Mesenchymal stem cell (in vitro differentiated cells and primary cell): ENCODE data around the gene RGS7.

Experiments
- DNase-seq: peaks from one replicate; pipeline ENCODE4 v3.0.0-alpha.2; 2013
- H2AFZ ChIP-seq: one replicate; pipeline ENCODE4 v1.6.1; 2013; ENCODE audit warnings: low read depth, mild to moderate bottlenecking, control low read depth, inconsistent platforms, low read length, moderate library complexity
- H2AK5ac ChIP-seq: 2 replicates; pipeline ENCODE4 v1.6.1; 2013; ENCODE audit warnings: low read length, moderate library complexity, mild to moderate bottlenecking, inconsistent platforms; ENCODE audit not compliant: severe bottlenecking
- H2BK120ac ChIP-seq: one replicate; pipeline ENCODE4 v1.6.1; 2013; ENCODE audit warnings: low read depth, mild to moderate bottlenecking, inconsistent platforms, low read length, moderate library complexity
- H2BK12ac ChIP-seq, 2 experiments: one replicate each; pipeline ENCODE4 v1.6.1; 2013; ENCODE audit warnings: inconsistent platforms in 2 of 2, low read length in 2 of 2, mild to moderate bottlenecking in 2 of 2, moderate library complexity in 2 of 2, control low read depth in 1 of 2
- H2BK15ac ChIP-seq: one replicate; pipeline ENCODE4 v1.6.1; 2013; ENCODE audit warnings: mild to moderate bottlenecking, low read depth, inconsistent platforms; ENCODE audit not compliant: poor library complexity, severe bottlenecking
- H2BK5ac ChIP-seq: 2 replicates; pipeline ENCODE4 v1.6.1; 2013; ENCODE audit warnings: low read depth, mild to moderate bottlenecking, low read length, control low read depth, inconsistent platforms; ENCODE audit not compliant: poor library complexity, severe bottlenecking
- H3K14ac ChIP-seq, 2 experiments: one replicate each; pipeline ENCODE4 v1.6.1; 2013; ENCODE audit warnings: inconsistent platforms in 2 of 2, low read length in 2 of 2, control low read depth in 1 of 2, mild to moderate bottlenecking in 1 of 2, moderate library complexity in 1 of 2
- H3K18ac ChIP-seq, 2 experiments: one replicate each; pipeline ENCODE4 v1.6.1; 2013; ENCODE audit warnings: inconsistent platforms in 2 of 2, low read length in 2 of 2, control low read depth in 1 of 2, low read depth in 1 of 2, mild to moderate bottlenecking in 1 of 2
- H3K23ac ChIP-seq, 2 experiments: one replicate each; pipeline ENCODE4 v1.6.1; 2013; ENCODE audit warnings: inconsistent platforms in 2 of 2, low read length in 2 of 2, mild to moderate bottlenecking in 2 of 2, moderate library complexity in 2 of 2, control low read depth in 1 of 2
- H3K27ac ChIP-seq: 2 replicates; pipeline ENCODE4 v1.5.1; 2013; ENCODE audit warnings: mild to moderate bottlenecking, moderate library complexity, low read length, control low read depth, inconsistent platforms; ENCODE audit not compliant: poor library complexity, severe bottlenecking
- H3K27me3 ChIP-seq, 2 experiments: 2 replicates each; pipeline versions ENCODE4 v1.6.1 to v1.7.0; 2013; ENCODE audit warnings: low read length in 2 of 2, mild to moderate bottlenecking in 2 of 2, moderate library complexity in 2 of 2, control low read depth in 1 of 2, inconsistent platforms in 1 of 2; ENCODE audit not compliant: control insufficient read depth in 1 of 2, insufficient read depth in 1 of 2
- H3K36me3 ChIP-seq, 2 experiments: 2 replicates each; pipeline versions ENCODE4 v1.6.1 to v1.7.0; 2013; ENCODE audit warnings: low read length in 2 of 2, control low read depth in 1 of 2, inconsistent platforms in 1 of 2, low read depth in 1 of 2, mild to moderate bottlenecking in 1 of 2; ENCODE audit not compliant: insufficient read depth in 2 of 2, control insufficient read depth in 1 of 2
- H3K4ac ChIP-seq, 2 experiments: one replicate each; pipeline ENCODE4 v1.6.1; 2013; ENCODE audit warnings: inconsistent platforms in 2 of 2, low read length in 2 of 2, mild to moderate bottlenecking in 2 of 2, moderate library complexity in 2 of 2, control low read depth in 1 of 2, low read depth in 1 of 2
- H3K4me1 ChIP-seq: 2 replicates; pipeline ENCODE4 v1.6.1; 2013; ENCODE audit warnings: low read depth, low read length, control low read depth; ENCODE audit not compliant: control insufficient read depth, insufficient read depth
- H3K4me2 ChIP-seq: 2 replicates; pipeline ENCODE4 v1.6.1; 2013; ENCODE audit warnings: low read length, mild to moderate bottlenecking, inconsistent platforms; ENCODE audit not compliant: poor library complexity, severe bottlenecking
- H3K4me3 ChIP-seq, 2 experiments: 2 replicates each; pipeline versions ENCODE4 v1.5.1 to v1.7.0; 2013; ENCODE audit warnings: low read length in 2 of 2, mild to moderate bottlenecking in 2 of 2, control low read depth in 1 of 2, low read depth in 1 of 2; ENCODE audit not compliant: insufficient read depth in 1 of 2
- H3K79me1 ChIP-seq: replicated peaks from 2 replicates; pipeline ENCODE4 v1.6.1; 2013; ENCODE audit warnings: mild to moderate bottlenecking, control low read depth, low read length, inconsistent platforms; ENCODE audit not compliant: poor library complexity, severe bottlenecking
- H3K9ac ChIP-seq: 2 replicates; pipeline ENCODE4 v1.7.0; 2013; ENCODE audit warnings: mild to moderate bottlenecking, low read length, moderate library complexity
- H3K9me3 ChIP-seq: 2 replicates; pipeline ENCODE4 v1.7.0; 2013; ENCODE audit warnings: mild to moderate bottlenecking, low read length; ENCODE audit not compliant: control insufficient read depth
- H4K8ac ChIP-seq: one replicate; pipeline ENCODE4 v1.6.1; 2013; ENCODE audit warnings: inconsistent platforms, mild to moderate bottlenecking, low read length, moderate library complexity
- H4K91ac ChIP-seq: one replicate; pipeline ENCODE4 v1.6.1; 2013; ENCODE audit warnings: mild to moderate bottlenecking, low read length, inconsistent platforms
- WGBS: methylation state at CpG from one replicate; pipeline ENCODE4 v1.1.7; 2013; ENCODE audit warnings: mixed read lengths; 5-methylcytosine and 5-hydroxymethylcytosine counted together

The RGS7 gene

GRCh38 chr1:241156231-241156965 is 200.6 kb downstream of the RGS7 start:
- Histone ChIP-seq H3K27me3 (no peaks in the 10 kb centered on the region), H3K4me2 (no peak overlapping the region), H3K4ac (no peak overlapping the region), H2AFZ (no peak overlapping the region), H3K9me3 (peaks cover 5% of the 10 kb centered on the region), H3K79me1 (no peaks in the 10 kb centered on the region), H3K4me3 (no peak overlapping the region), H3K4me1 (peaks cover 8% of the 10 kb centered on the region), H2AK5ac (no peak overlapping the region), H2BK15ac (no peak overlapping the region), H3K23ac (no peak overlapping the region), H2BK12ac (no peak overlapping the region), H3K27ac (no peak overlapping the region), H2BK120ac (no peak overlapping the region), H4K91ac (no peak overlapping the region), H4K8ac (no peak overlapping the region), H3K14ac (no peak overlapping the region), H3K36me3 (no peaks in the 10 kb centered on the region), H3K18ac (no peak overlapping the region), H3K9ac (peak overlapping the region; percentile 11), H2BK5ac (no peak overlapping the region)
- 48% methylated on average over 2 of the region's 3 CpGs for WGBS
- peak; percentile 2 for DNase-seq

- no peak overlapping the region for H3K23ac ChIP-seq
Observed at GRCh38 chr1:241145881-241146280, 211.1 kb downstream of the RGS7 start.

DNA sequence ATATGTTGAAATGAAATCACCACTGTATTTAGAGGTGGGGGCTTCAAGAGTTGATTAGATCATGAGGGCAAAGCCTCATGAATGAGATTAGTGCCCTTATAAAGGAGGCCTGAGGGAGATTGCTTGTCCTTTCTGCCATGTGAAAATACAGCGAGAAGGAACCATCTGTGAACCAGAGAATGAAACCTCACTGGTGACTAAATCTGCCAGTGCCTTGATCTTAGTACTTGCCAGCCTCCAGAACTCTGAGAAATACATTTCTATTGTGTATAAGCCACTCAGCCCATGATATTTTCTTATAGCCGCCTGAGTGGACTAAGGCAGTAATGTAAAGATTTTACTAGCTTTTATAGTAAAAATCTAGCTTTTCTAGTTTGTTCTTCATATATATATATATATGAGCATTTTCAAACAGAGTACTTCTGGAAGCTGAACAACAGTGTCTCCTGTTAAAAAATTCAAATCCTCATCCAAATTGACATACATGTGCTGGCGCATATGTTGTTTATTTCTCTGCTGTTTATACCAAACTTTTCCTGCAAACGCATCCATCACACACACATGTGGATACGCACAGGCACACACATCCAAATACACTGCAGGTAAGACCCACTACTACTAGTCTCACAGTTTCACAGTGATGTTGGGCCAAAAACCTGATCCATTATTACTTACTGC is 213.1 kb downstream of the RGS7 start:
- peaks cover 1% of the 10 kb centered on the region for H3K4me1 ChIP-seq
- H3K14ac ChIP-seq = no peak overlapping the region
- no peak overlapping the region for H4K91ac ChIP-seq
- H3K27ac ChIP-seq = no peak overlapping the region
- H3K4me2 ChIP-seq = no peak overlapping the region
- no peak overlapping the region for H2BK15ac ChIP-seq
- H3K4me3 ChIP-seq = peak overlapping the region in 1 of 2 experiments; percentile 50
- H3K9ac ChIP-seq = peak overlapping the region; percentile 10
- H3K23ac ChIP-seq = no peak overlapping the region
- H2AFZ ChIP-seq = no peak overlapping the region
- no peak overlapping the region for H2AK5ac ChIP-seq
- H3K18ac ChIP-seq = no peak overlapping the region
- no peak for DNase-seq
- H3K36me3 ChIP-seq = no peaks in the 10 kb centered on the region
- WGBS = 96% methylated on average over 4 of the region's 5 CpGs
- no peak overlapping the region for H3K4ac ChIP-seq
- H3K79me1 ChIP-seq = no peaks in the 10 kb centered on the region
- H2BK120ac ChIP-seq = no peak overlapping the region
- no peaks in the 10 kb centered on the region for H3K27me3 ChIP-seq
- H2BK12ac ChIP-seq = no peak overlapping the region
- H2BK5ac ChIP-seq = no peak overlapping the region
- no peaks in the 10 kb centered on the region for H3K9me3 ChIP-seq
- H4K8ac ChIP-seq = no peak overlapping the region

More at GRCh38 chr1:241145881-241146280, 211.1 kb downstream of the RGS7 start:
- H3K4me1 ChIP-seq = peaks cover 1% of the 10 kb centered on the region
- H2BK12ac ChIP-seq = no peak overlapping the region
- no peak overlapping the region for H3K14ac ChIP-seq
- H2BK120ac ChIP-seq = no peak overlapping the region
- WGBS = 38% methylated on average over 1 of the region's 2 CpGs
- H3K18ac ChIP-seq = no peak overlapping the region
- H2BK5ac ChIP-seq = no peak overlapping the region
- no peak overlapping the region for H2AFZ ChIP-seq
- no peaks in the 10 kb centered on the region for H3K9me3 ChIP-seq
- H2AK5ac ChIP-seq = no peak overlapping the region
- no peaks in the 10 kb centered on the region for H3K79me1 ChIP-seq
- no peak overlapping the region for H3K9ac ChIP-seq
- H4K91ac ChIP-seq = no peak overlapping the region
- no peaks in the 10 kb centered on the region for H3K36me3 ChIP-seq
- H3K27me3 ChIP-seq = no peaks in the 10 kb centered on the region
- no peak overlapping the region for H3K27ac ChIP-seq
- DNase-seq = no peak
- H3K4me3 ChIP-seq = no peak overlapping the region
- H3K4ac ChIP-seq = no peak overlapping the region
- no peak overlapping the region for H2BK15ac ChIP-seq
- H4K8ac ChIP-seq = no peak overlapping the region
- H3K4me2 ChIP-seq = no peak overlapping the region

GRCh38 chr1:241142493-241142892 is 214.5 kb downstream of the RGS7 start:
- H3K4me3 ChIP-seq = no peak overlapping the region
- 68% methylated on average over 4 of the region's 4 CpGs for WGBS

More at GRCh38 chr1:241142493-241142892, 214.5 kb downstream of the RGS7 start:
- no peak overlapping the region for H2BK5ac ChIP-seq
- no peak overlapping the region for H3K23ac ChIP-seq
- H3K14ac ChIP-seq = no peak overlapping the region
- H3K9me3 ChIP-seq = no peaks in the 10 kb centered on the region
- H4K91ac ChIP-seq = no peak overlapping the region
- H2BK120ac ChIP-seq = no peak overlapping the region
- no peak overlapping the region for H2BK12ac ChIP-seq
- no peak overlapping the region for H3K4me2 ChIP-seq
- H3K4me1 ChIP-seq = peaks cover 1% of the 10 kb centered on the region
- H3K4ac ChIP-seq = no peak overlapping the region
- no peak overlapping the region for H2BK15ac ChIP-seq
- H3K79me1 ChIP-seq = no peaks in the 10 kb centered on the region
- H4K8ac ChIP-seq = no peak overlapping the region
- H3K27ac ChIP-seq = no peak overlapping the region
- no peaks in the 10 kb centered on the region for H3K27me3 ChIP-seq
- no peak for DNase-seq
- H3K36me3 ChIP-seq = no peaks in the 10 kb centered on the region
- H3K18ac ChIP-seq = no peak overlapping the region
- H2AFZ ChIP-seq = no peak overlapping the region
- no peak overlapping the region for H2AK5ac ChIP-seq
- H3K9ac ChIP-seq = no peak overlapping the region
